Cardiac atrium fibroblast (primary cell): ENCODE data around the gene LUZP2. TPM values are rescaled to one million over a fixed set of nuclear protein-coding genes. Genes with fewer than 3 reads are reported as not detected.

Experiments used
- total RNA-seq: library from RNA; depleted of rRNA; stranded (reverse); fragments of >200 nt; gene quantifications from 2 replicates; pipeline ENCODE4 v1.2.3, GENCODE V29; 2015

The LUZP2 gene
- under 0.01 TPM in 1 of 2 replicates, not detected in the other for total RNA-seq

GRCh38 chr11:24496736-24497725, at the start of gene LUZP2:
TSS of gene LUZP2 (plus strand) at chr11:24497053.

